ENCODE measurements around the gene INTS14. TPM values are rescaled to one million over a fixed set of nuclear protein-coding genes. Genes with fewer than 3 reads are reported as not detected.

The INTS14 gene
- total RNA-seq, 1 experiment from 2014 or later: 28.3 TPM

DNA sequence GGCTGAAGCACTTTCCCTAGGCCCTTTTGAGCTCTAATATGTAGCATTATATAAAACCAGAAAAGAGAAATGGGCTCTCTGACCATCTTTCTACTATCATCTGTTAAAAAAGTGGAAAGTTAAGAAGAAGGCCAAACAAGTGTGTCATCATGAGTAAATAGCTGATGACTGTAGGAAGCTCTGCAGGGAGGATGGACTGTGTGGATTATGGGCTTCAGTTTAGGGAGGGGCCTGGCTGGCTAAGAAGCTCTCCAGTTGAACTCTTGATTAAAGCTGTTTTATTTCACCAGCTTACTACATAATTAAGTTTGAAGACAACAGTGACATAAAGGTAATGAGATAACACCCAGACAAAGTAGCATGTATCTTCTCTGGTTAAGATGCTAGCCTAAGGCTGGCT lies 30.6 kb downstream of the INTS14 start (continued):
- TF ChIP-seq, protein P1, sequence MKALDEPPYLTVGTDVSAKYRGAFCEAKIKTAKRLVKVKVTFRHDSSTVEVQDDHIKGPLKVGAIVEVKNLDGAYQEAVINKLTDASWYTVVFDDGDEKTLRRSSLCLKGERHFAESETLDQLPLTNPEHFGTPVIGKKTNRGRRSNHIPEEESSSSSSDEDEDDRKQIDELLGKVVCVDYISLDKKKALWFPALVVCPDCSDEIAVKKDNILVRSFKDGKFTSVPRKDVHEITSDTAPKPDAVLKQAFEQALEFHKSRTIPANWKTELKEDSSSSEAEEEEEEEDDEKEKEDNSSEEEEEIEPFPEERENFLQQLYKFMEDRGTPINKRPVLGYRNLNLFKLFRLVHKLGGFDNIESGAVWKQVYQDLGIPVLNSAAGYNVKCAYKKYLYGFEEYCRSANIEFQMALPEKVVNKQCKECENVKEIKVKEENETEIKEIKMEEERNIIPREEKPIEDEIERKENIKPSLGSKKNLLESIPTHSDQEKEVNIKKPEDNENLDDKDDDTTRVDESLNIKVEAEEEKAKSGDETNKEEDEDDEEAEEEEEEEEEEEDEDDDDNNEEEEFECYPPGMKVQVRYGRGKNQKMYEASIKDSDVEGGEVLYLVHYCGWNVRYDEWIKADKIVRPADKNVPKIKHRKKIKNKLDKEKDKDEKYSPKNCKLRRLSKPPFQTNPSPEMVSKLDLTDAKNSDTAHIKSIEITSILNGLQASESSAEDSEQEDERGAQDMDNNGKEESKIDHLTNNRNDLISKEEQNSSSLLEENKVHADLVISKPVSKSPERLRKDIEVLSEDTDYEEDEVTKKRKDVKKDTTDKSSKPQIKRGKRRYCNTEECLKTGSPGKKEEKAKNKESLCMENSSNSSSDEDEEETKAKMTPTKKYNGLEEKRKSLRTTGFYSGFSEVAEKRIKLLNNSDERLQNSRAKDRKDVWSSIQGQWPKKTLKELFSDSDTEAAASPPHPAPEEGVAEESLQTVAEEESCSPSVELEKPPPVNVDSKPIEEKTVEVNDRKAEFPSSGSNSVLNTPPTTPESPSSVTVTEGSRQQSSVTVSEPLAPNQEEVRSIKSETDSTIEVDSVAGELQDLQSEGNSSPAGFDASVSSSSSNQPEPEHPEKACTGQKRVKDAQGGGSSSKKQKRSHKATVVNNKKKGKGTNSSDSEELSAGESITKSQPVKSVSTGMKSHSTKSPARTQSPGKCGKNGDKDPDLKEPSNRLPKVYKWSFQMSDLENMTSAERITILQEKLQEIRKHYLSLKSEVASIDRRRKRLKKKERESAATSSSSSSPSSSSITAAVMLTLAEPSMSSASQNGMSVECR (CRISPR knock-in tag; IDR thresholded peaks at IDR 0.05; ENCODE audit: borderline replicate concordance): no peak
- TF ChIP-seq ZNF232 (CRISPR knock-in tag; IDR thresholded peaks at IDR 0.05) (no peak), TEAD1 (CRISPR knock-in tag; IDR thresholded peaks at IDR 0.05) (no peak), FOXK1 (CRISPR knock-in tag; IDR thresholded peaks at IDR 0.05) (no peak), CBFB (CRISPR knock-in tag; IDR thresholded peaks at IDR 0.05; ENCODE audit: low read depth) (no peak)
- TF ChIP-seq, protein P2, sequence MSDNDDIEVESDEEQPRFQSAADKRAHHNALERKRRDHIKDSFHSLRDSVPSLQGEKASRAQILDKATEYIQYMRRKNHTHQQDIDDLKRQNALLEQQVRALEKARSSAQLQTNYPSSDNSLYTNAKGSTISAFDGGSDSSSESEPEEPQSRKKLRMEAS (CRISPR knock-in tag; IDR thresholded peaks at IDR 0.05): no peak
- TF ChIP-seq, protein P3, sequence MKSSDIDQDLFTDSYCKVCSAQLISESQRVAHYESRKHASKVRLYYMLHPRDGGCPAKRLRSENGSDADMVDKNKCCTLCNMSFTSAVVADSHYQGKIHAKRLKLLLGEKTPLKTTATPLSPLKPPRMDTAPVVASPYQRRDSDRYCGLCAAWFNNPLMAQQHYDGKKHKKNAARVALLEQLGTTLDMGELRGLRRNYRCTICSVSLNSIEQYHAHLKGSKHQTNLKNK (CRISPR knock-in tag; IDR thresholded peaks at IDR 0.05): no peak

DNA sequence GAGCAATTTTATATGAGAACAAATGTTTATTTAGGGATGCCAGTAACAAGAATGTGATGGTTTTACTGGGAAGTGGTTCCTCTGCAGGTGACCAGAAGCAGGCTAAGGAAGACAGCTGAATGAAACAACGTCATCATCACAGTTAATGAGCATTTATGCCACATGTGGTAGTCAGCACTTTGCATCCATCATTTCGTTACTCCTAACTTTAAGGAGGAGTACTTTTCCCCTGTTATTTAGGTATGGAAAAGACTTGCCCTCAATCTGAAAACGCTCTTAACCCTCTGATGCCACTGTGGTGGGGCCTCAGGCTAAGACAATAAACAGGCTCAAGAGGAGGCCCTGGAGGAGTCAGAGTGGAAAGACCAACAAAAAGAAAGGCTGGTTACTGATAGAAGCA lies 31.2 kb downstream of the INTS14 start:
- CTCF ChIA-PET: interaction anchor here (1.3 to 1.5 kb wide), 2 partner anchors 16 to 31 kb away, joined by 3 to 4 read pairs; partner anchors contain the start of gene INTS14

DNA sequence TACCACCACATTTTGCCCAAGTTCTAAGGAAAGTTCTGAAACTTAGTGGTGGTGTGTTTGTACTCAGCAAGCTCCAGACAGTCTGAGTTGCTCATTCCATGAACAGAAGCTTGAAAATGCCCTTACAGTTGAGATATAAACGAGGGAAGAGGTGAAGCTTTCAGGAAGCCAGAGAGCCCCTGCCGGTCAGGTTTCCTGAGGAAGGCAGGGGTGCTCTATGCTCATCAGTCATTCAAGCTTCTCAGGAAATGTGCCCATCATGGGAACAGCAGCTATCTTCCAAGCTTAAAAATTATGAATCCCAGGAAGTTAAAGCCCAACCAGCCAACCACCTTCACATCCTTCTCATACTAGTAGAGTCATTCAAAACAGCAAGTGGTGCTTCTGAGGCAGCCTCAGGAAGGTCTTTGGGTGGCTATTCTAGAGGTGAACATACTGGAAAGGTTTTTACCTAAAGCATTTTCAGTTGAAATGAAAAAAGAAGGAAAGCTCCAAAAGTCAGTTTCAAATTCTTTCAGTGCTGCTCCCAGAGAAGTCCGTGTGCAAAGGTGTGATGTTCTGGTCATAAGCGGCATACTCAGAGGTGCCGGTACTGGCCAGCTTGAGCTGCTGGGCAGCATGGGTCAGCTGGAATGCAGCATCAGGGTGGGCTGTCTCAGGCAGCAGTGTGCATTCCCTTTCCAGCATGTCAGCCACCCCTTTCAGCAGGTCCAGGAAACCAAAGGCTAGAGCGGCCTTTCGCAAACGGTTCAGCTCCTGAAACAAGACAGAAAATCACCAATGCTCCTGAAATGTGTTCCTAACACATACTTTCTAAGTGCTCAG lies 31.8 kb downstream of the INTS14 start:
- Mint-ChIP-seq H3K27me3 (ENCODE audit: low read depth) (no peaks in the 10 kb centered on the region), H3K36me3 (peaks cover 49% of the 10 kb centered on the region), H3K4me1 (peaks cover 17% of the 10 kb centered on the region), H3K4me3 (no peak overlapping the region), H3K9me3 (no peaks in the 10 kb centered on the region), H3K27ac (peak overlapping the region; percentile 91)
- no peak for TF ChIP-seq ZNF232 (CRISPR knock-in tag; IDR thresholded peaks at IDR 0.05)
- no peak for TF ChIP-seq GTF2I (CRISPR knock-in tag; conservative IDR thresholded peaks at IDR 0.05)
- no peak for TF ChIP-seq ZNF416 (CRISPR knock-in tag; IDR thresholded peaks at IDR 0.05)
- TF ChIP-seq, protein P4, sequence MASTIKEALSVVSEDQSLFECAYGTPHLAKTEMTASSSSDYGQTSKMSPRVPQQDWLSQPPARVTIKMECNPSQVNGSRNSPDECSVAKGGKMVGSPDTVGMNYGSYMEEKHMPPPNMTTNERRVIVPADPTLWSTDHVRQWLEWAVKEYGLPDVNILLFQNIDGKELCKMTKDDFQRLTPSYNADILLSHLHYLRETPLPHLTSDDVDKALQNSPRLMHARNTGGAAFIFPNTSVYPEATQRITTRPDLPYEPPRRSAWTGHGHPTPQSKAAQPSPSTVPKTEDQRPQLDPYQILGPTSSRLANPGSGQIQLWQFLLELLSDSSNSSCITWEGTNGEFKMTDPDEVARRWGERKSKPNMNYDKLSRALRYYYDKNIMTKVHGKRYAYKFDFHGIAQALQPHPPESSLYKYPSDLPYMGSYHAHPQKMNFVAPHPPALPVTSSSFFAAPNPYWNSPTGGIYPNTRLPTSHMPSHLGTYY (CRISPR knock-in tag; IDR thresholded peaks at IDR 0.05): 0 out of 2 replicates have a peak, but pooled peaks have one; percentile 50
- ChIA-PET POLR2A (no interaction called here), CTCF (interaction anchor here (1.2 to 1.5 kb wide), 3 partner anchors 17 to 278 kb away, joined by 4 to 5 read pairs (median 5); partner anchors contain the start of gene INTS14)
- ATAC-seq (peak; percentile 69), DNase-seq (ENCODE audit: low spot score) (no peak)

More for the DNA sequence above, 31.2 kb downstream of the INTS14 start:
- peaks cover 17% of the 10 kb centered on the region for H3K4me1 Mint-ChIP-seq
- ATAC-seq (no peak), DNase-seq (ENCODE audit: low spot score) (no peak)
- POLR2A ChIA-PET: no interaction called here
- H3K36me3 Mint-ChIP-seq: peaks cover 53% of the 10 kb centered on the region
- H3K4me3 Mint-ChIP-seq: no peak overlapping the region
- no peaks in the 10 kb centered on the region for H3K27me3 Mint-ChIP-seq (ENCODE audit: low read depth)
- peak overlapping the region; percentile 91 for H3K27ac Mint-ChIP-seq
- no peaks in the 10 kb centered on the region for H3K9me3 Mint-ChIP-seq
- TF ChIP-seq MXD4 (CRISPR knock-in tag; IDR thresholded peaks at IDR 0.05; ENCODE audit: borderline replicate concordance): no peak
- TF ChIP-seq, protein P5, sequence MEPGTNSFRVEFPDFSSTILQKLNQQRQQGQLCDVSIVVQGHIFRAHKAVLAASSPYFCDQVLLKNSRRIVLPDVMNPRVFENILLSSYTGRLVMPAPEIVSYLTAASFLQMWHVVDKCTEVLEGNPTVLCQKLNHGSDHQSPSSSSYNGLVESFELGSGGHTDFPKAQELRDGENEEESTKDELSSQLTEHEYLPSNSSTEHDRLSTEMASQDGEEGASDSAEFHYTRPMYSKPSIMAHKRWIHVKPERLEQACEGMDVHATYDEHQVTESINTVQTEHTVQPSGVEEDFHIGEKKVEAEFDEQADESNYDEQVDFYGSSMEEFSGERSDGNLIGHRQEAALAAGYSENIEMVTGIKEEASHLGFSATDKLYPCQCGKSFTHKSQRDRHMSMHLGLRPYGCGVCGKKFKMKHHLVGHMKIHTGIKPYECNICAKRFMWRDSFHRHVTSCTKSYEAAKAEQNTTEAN (CRISPR knock-in tag; IDR thresholded peaks at IDR 0.05): no peak
- TF ChIP-seq ZNF396 (CRISPR knock-in tag; IDR thresholded peaks at IDR 0.05; ENCODE audit: borderline replicate concordance): no peak
